Measurements from ENCODE around the gene KCNQ1.

Gene KCNQ1

DNA sequence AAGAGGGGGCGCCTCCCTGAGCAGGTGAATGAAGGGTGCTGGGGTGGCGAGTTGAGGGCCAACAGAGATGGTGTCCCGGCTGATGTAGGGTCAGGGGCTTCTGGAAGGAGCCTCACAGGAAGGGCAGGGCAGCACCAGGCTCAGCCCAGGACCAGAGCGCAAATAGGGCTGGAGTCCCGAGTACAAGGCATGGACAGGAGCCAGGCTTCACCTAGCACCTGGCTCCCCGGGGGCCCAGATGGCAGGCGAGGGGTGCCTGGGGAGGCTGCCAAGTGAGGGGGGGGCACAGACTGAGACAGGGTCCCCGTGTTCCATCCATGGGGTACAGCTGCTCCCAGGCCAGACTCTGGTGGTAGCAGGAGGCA lies 105.8 kb downstream of the KCNQ1 start:
- no peak for DNase-seq (ENCODE audit: low read depth in 2 of 3, low spot score in 1 of 3)

DNA sequence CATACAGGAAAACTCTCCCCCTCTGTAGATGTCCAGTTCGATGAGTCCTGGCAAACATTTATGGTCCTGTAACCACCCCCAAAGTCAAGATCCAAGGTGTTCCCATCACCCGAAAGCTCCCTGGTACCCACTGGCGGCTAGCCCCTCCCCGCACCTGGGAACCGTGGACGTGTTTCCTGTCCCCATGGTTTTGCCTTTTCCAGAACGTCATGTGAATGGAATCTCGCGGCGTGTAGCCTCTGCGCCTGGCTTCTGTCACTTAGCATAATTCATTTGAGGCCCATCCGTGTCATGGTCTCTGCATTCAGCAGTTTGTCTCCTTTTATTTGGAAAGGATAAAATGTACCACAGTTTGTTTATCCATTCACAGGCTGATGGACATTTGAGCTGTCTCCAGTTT lies 106.3 kb downstream of the KCNQ1 start:
- DNase-seq (ENCODE audit: low read depth in 2 of 3, low spot score in 1 of 3) = no peak

DNA sequence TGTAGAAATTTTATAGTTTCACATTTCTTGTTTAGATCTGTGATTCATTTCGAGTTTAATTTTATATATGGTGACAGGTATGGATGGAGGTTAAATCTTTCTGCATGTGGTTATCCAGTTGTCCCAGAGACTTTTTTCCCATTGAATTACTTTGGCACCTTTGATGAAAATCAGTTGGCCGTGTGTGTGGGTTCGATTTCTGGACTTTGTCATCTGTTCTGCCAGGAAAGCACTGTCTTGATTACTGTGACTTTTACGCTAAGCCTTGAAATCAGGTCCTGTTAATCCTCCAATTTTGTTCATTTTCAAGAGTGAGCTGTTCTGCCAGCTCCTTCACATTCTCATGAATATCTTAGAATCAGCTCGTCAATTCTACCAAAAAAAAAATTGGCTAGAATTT lies 107.4 kb downstream of the KCNQ1 start:
- DNase-seq (ENCODE audit: low read depth in 2 of 3, low spot score in 1 of 3) = no peak

DNA sequence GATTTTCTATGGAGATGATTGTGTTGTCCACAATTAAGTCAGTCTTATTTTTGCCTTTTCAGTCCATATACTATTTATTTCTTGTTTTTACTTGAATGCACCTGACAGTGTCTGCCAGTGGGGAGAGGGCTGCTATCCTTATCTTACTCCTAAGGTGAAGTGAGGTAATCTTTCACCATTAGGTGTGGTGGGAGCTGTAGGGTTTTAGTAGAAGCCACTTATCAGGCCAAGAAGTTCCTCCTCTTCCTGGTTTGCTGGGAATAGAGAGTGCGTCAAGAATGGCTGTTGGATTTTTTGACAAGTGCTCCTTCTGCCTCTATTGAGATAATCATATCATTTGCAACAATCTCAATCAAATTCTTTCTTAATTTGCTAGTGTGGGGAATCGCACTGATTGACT lies 108.4 kb downstream of the KCNQ1 start:
- no peak for DNase-seq (ENCODE audit: low read depth in 2 of 3, low spot score in 1 of 3)

DNA sequence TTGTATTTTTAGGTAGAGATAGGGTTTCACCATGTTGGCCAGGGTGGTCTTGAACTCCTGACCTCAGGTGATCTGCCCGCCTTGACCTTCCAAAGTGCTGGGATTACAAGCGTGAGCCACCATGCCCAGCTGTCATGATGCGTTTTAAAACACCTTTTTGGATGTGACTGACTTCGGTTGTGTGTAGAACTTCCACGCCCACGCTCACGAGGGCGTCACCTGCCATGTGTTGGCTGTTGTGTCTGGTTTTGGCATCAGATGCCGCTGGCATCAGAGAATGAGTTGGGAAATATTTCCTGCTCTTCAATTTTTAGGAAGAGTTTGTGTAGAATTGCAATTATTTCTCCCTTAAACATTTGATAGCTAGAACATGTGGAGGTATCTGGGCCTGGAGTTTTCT lies 109.1 kb downstream of the KCNQ1 start:
- no peak for DNase-seq (ENCODE audit: low read depth in 2 of 3, low spot score in 1 of 3)

DNA sequence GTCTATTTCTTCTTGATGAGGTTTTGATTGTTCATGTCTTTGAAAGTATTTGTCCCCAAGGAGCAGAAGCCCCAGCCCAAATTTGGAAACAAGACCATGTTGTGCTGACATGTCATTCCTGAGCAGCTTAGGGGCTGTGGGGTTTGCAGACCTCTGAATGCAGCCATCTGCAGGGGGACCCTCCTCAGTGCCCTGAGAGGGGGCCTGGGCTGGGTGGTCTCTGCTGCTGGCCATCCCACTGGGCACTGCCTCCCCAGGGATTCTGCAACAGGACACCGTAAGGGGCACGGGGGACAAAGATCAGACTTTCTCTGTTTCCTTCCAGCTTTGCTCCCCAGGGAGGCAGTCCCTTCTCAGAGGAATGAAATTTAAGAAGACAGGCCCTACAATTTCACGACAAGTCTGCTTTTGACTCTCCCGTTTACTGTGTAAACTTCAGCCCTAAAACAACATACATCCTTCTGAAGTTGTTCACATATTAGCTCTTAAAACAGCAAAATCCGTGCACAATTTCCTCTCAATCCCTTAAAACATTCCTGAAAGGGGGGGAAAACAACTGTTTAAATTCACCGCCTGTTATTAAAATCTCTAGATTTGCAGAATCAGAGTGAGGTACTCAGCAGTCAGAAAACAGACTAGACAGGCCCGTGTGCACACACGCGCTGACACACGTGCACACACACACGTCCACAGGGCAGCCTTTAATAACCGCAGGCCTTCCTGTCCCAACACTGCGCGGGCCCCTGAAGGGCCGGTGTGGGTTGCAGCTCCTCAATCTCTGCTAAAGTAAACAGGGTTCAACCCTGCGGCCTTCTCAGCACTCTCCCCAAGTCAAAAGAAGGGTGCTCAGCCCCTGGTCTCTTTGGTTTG lies 109.8 kb downstream of the KCNQ1 start:
- DNase-seq (ENCODE audit: low read depth in 2 of 3, low spot score in 1 of 3) = no peak

DNA sequence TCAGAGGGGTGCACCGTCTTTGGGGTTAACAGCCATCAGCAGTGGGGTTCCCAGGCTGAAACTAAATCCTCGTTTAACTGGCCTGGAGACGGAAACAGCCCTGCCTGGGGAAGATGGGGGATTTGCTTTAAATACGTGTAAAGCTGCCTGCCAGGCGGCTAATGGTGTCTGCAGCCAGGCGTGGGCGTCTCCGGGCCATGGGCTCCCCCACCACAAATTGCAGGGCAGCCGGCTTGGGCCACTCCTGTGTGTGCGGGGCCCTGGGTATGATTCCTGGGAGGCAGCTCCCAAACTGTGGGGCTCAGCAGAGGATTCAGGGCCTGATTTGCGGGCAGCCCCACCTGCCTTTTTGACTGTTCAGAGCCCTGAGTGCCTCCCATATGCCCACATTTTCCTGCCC lies 110.5 kb downstream of the KCNQ1 start:
- DNase-seq (ENCODE audit: low read depth in 2 of 3, low spot score in 1 of 3) = no peak

DNA sequence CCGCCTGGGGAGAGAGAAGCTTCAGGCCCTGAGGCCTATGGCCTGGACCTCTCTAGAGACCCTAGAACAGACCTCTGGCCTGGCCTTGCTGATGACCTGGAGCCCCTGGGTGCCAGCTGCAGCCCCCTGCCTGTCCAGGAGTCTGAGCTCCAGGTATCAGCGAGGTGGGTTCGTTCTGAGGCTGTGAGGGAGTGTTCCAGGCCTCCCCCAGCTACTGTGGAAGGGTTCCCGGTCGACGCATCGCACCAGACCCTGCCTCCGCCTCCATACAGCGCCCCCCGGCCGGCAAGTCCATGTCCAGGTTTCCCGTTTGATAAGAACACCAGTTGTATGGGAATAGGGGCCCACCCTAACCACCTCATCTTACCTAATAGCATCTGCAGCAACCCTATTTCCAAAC lies 111.1 kb downstream of the KCNQ1 start:
- no peak for DNase-seq (ENCODE audit: low read depth in 2 of 3, low spot score in 1 of 3)

DNA sequence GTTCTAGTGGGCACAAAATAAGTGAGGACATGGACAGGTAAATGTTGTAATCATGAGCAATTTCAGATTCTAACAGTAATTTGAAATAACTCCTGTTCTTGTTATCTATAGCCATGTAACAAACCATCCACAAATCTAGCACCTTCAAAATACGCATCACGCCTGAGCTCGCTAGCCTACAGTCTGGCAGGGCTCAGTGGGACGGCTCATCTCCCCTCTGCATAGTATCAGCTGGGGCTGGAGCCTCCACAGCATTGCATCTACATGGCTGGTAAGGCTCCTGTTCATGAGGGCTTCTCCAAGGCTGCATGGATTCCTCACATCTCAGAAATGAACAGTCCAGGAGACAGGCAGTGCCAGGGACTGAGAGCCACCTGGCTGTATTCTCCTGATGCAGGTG lies 112.6 kb downstream of the KCNQ1 start:
- DNase-seq (ENCODE audit: low read depth in 2 of 3, low spot score in 1 of 3) = no peak

DNA sequence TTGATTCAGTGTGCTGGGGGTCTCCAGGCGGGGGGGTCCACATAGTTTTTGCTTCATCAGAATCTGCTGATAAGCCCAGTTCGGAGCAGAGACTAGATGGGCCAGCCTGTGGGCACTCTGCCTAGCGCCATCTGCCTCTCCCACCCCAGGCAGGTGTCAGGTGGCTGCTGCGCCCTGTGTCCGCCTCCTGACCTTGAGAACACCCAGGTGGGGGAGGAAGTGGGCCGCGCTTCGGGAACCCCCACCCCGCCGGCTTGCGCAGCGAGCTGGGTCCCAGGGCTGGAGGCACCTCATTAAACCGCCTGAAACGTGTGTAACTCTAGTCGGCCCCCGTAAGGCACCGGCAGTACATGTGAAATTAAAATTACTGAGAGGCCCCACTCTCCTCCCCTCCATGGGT lies 113.6 kb downstream of the KCNQ1 start:
- no peak for DNase-seq (ENCODE audit: low read depth in 2 of 3, low spot score in 1 of 3)

DNA sequence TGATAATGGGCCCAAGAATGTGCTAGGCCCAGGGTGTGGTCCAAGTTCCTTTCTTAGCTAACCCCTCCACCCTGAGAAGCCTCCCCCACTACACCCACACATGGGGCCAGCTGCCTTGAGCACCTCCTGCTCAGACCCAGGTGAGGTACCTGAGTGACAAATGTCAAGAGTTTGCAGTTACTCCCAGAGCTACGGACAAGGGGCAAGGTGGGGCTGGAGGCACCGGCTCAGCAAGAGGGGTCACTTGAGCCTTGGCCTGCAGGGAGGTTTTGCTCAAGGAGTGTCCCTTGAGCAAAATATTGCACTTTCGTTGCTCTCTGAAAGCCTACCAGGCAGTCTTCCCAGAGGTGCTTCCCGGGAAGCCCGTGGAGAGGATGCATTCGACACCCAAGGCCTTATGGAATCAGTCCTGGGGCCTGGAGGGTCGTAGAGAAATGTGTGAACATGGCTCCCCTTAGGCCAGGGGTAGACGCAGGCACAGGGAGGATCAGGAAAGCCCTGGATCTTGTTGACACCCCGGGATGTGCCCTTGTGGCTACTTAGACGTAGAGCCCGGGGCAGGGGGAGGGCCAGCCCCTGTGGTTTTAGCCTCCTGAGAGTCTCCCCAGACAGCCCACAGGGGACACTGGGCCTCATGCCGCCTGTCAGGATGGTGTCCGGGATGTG lies 114.2 kb downstream of the KCNQ1 start:
- no peak for DNase-seq (ENCODE audit: low read depth in 2 of 3, low spot score in 1 of 3)

DNA sequence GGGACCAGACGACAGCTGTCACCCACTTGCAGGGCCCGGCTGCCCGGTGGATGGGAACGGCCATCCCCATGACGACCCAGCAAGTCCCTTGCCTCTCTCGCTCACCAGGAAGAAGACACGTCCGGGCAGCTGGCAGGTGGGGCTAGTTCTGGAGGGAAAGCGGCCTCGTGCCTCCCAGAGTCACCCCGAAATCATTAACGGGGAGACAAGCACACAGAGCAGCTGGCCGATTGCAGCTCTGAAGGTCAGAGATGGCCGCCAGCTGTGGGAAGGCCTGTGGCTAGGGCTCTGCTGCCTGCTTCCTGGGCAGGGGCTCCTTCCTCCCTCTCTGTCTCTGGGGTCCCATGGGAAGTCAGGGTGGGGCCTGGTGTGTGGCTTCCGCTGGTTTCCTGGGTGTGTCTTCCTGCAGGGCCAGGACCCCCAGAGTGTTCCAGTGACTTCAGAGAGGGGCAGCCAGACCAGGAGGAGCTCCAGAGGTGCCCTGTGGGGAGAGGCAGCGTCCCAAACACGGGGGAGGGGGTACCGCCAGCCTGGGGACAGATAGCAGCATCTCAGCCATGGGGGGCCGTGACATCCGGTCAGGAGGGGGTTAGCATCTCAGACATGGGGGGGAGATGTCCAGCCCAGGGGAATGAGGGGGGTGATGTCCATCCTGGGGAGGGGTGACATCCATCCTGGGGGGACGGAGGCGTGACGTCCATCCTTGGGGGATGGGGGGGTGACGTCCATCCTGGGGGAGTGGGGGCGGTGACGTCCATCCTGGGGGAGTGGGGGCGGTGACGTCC lies 114.9 kb downstream of the KCNQ1 start:
- DNase-seq (ENCODE audit: low read depth in 2 of 3, low spot score in 1 of 3) = no peak

DNA sequence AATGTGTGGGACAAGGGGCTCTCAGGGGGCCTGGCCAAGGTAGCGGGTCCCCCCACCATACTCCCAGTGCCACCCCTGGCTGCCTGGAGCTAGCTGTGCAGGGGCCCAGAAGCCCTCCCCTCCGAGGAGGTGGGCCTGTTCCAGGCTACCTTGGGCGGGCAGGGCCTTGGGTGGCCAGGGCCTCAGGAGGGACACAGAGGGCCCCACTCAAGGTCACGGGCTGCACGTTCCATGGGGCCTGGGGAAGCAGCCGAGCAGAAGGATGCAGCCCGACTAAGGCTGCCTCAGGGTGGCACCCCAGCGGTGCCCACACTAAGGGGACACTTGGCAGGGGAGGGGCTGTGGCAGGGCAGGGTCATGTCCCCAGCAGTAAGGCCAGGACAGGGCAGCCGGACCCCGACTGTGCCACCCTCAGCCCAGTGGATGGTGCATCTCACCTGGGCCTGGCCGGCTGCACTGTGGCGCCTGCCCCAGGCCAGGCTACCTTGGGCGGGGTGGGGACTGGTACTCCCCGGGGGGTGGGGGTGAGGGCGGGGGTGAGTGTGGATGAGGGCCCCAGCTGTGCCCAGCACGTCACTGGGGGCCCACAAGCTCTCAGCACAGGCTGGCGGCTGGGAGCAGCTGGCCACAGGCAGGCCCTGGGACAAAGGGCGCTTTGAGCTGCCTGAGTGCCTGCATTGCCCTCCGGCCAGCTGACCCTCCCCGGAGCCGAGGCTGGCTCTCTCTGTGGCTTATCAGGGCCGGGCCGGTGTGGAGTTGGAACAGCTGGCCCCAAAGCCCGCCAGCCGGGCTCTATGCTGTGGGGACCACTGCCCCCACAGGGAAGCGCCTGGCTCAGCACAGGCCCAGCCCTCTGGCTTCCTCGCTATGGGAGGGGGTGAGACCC lies 117.1 kb downstream of the KCNQ1 start:
- DNase-seq (ENCODE audit: low read depth in 2 of 3, low spot score in 1 of 3) = no peak

DNA sequence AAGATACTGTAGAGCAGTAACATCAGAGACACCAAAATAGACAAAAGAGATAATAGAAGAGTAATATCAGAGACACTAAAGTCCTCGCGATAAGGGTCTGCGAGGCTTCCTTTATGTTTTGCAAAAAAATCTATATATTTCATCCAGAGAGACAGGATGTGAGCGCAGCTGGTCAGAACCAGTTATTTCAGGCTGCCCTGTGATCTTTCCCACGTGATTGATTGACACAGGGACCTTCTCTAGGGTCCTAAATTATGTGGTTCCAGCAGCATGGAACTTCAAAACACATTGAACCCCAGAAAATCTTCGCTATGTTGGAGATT lies 118.0 kb downstream of the KCNQ1 start:
- no peak for DNase-seq (ENCODE audit: low read depth in 2 of 3, low spot score in 1 of 3)

DNA sequence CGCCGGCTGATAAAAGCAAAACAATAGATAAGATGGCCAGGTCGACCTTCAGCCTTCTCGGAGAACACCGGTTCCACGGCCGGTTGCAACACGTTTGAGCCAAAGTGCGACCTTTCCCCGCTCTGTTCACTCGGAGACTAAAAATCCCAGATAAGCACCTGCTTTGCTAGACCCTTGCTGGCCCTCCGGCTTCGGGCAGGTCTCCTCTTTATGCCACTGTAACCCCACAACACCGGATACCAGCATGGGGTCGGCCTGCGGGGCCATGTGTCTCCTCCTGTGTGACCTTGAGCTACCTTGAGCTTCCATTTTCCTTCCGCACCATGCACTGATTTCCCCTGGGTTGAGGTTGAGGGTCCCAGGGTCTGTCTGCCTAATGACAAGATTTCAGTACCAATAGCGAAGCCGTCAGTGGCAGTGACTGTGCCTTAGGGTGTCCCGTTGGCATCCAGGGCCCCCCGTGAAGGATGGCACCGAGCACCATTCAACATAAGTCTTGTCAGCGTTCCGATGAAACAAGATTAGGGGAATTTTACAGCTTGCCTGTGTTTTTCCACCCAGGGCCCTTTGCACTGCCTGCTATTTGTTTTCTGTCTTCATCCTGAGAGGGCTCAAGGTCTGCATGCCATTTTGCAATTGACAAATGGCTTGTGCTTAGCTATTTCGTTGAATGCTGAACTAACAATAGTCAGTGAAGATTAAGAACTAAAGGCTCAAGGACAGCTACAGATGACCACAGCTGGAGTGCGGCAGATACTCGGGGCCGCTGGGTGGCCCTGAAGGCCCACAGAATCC lies 118.6 kb downstream of the KCNQ1 start:
- DNase-seq (ENCODE audit: low read depth in 2 of 3, low spot score in 1 of 3) = no peak

DNA sequence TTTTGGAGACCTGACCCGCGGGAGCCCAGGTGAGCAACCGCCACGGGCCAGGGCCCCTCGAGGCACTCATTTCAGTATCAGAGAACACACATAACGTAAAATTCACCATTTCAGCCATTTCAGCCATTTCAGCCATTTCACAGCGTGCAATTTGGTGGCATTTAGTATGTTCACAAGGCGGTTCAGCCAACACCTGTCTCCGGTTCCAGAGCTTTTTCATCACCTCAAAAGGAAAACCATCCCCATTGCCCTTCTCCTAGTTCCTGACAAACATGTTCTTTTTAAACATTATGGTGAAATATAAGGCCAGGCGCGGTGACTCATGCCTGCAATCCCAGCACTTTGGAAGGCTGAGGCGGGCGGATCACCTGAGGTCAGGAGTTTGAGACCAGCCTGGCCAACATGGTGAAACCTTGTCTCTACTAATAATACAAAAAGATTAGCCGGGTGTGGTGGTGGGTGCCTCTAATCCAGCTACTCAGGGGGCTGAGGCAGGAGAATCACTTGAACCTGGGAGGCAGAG lies 119.3 kb downstream of the KCNQ1 start:
- DNase-seq (ENCODE audit: low read depth in 2 of 3, low spot score in 1 of 3) = no peak

DNA sequence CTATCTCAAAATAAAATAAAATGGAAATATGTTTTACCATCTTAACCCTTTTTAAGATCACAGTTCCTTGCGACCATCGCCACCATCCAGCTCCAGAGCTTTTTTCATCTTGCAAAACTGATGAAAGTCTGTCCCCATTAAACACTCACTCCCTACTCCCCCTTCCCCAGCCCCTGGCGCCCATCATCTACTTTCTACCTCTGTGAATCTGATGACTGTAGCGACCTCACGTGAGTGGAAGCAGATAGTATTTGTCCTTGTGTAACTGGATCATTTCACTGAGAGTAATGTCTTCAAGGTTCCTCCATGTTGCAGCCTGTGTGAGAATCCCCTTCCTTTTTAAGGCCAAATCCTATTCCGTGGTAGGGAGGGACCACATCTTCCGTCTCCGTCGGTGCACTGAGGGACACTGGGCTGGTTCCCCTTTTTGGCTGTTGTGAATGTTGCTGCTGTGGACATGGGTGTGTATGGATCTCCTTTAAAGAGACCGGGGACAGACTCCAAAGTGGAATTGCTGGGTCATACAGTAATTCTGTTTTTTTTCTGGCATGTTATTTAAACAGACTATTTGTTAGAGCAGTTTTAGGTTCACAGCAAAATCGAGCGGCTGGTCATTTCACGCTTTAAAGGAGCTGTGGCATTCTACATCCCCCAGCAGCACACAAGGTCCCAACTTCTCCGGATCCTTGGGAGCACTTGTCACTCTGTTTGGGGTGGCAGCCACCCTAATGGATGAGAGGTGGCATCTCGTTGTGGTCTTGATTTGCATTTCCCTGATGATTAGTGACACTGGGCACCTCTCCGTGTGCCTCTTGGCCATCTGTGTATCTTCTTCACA lies 120.0 kb downstream of the KCNQ1 start:
- no peak for DNase-seq (ENCODE audit: low read depth in 2 of 3, low spot score in 1 of 3)

DNA sequence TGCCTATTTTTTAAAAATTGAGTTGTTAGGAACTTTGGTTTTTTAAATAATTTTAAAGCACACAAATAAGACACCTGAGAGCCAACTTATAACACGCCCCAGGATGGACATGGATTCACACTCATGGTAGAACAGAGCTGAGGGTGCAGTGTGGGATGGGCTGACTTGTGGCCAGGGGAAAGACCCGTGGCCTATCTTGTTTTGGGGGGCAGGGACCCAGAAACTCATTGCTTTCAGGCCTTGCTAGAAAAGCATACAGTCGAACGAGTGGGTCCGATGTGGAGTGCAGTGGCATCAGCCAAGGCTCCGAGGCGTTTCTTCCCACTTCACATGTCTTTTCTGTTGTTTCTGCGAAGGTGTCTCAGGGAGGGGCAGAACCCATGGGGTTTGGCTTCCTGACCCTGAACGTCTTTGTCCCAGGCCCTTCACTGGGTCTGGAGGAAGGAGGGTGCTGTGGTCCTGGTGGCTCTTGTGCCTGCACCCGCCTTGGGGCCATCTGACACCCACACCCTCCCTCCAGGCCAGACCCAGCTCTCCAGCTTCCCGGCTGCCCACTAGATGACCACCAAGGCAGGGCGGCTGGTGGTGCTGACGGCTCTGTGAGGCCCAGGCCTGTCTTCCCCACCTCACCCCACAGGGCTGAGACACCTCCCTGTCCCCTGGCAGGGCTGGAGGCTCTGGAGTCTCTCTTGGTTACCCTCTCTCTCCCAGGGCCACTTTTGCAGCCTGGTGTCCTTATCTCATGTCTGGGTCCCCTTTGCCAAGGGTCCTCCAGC lies 120.8 kb downstream of the KCNQ1 start:
- DNase-seq (ENCODE audit: low read depth in 2 of 3, low spot score in 1 of 3) = no peak
